ENCODE data around the gene PCDHB6. TPM values are rescaled to one million over a fixed set of nuclear protein-coding genes. Genes with fewer than 3 reads are reported as not detected.
"Not testable (repeated sequence)": the region's sequence is repeated elsewhere in the genome, so short reads cannot be mapped to it uniquely, and the experiment has no call there.

The PCDHB6 gene
- total RNA-seq, 2 donors from 2014 or later, result 0.11 to 0.15 TPM

GRCh38 chr5:141180313-141180712, 30.5 kb downstream of the PCDHB6 start:
- Histone ChIP-seq H3K9me3 (no peaks in the 10 kb centered on the region), H3K9ac (ENCODE audit: low read depth in 2 of 2, low read length in 2 of 2) (no peak overlapping the region), H3K36me3 (no peaks in the 10 kb centered on the region), H3K27me3 (no peaks in the 10 kb centered on the region), H3K27ac (no peak overlapping the region), H3K4me1 (no peaks in the 10 kb centered on the region), H3K4me3 (no peak overlapping the region)
- DNase-seq, result no peak
- intact Hi-C loops (cut with DNase I), result no loop called here
- TF ChIP-seq CTCF (IDR thresholded peaks at IDR 0.05), result no peak

DNA sequence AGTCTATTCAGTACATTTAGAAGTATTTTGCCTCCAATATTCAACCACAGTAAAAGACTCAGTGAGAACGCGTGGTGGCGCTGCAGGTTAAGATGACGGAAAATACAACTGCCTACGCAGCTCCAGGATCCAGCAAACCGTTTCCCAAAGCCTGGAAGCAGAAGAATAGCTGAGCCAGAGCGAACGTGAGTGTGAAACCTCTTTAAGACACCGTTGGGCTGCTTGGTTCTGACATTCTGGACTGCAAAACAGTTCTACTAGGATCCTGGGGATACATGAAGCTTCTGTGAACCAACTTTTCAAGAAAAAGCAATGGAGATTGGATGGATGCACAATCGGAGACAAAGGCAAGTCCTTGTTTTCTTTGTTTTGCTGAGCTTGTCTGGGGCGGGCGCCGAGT, 32.4 kb downstream of the PCDHB6 start, which contains the start of gene PCDHB16:
Gene PCDHB16, plus strand, starts transcription at position 140 of the 400 bp plus-strand sequence. Its CDS starts 173 bp downstream, at position 313.
- Histone ChIP-seq H3K4me3 (no peak within 1 kb of the TSS), H3K4me1 (no peaks in the 10 kb centered on the region), H3K9me3 (no peaks in the 10 kb centered on the region), H3K27me3 (no peaks in the 10 kb centered on the region), H3K36me3 (no peaks in the 10 kb centered on the region), H3K9ac (ENCODE audit: low read depth in 2 of 2, low read length in 2 of 2) (no peak within 1 kb of the TSS), H3K27ac (no peak within 1 kb of the TSS)
- intact Hi-C loops (cut with DNase I), result no loop called here
- TF ChIP-seq CTCF (IDR thresholded peaks at IDR 0.05), result no peak
- no peak for DNase-seq

DNA sequence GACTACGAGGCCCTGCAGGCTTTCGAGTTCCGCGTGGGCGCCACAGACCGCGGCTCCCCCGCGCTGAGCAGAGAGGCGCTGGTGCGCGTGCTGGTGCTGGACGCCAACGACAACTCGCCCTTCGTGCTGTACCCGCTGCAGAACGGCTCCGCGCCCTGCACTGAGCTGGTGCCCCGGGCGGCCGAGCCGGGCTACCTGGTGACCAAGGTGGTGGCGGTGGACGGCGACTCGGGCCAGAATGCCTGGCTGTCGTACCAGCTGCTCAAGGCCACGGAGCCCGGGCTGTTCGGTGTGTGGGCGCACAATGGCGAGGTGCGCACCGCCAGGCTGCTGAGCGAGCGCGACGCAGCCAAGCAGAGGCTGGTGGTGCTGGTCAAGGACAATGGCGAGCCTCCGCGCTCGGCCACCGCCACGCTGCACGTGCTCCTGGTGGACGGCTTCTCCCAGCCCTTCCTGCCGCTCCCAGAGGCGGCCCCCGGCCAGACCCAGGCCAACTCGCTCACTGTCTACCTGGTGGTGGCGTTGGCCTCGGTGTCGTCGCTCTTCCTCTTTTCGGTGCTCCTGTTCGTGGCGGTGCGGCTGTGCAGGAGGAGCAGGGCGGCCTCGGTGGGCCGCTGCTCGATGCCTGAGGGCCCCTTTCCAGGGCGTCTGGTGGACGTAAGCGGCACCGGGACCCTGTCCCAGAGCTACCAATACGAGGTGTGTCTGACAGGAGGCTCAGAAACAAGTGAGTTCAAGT, 34.4 kb downstream of the PCDHB6 start:
- intact Hi-C loops (cut with DNase I); H3K27me3 ChIP-seq; H3K27ac ChIP-seq; H3K4me3 ChIP-seq; DNase-seq; H3K36me3 ChIP-seq; H3K9me3 ChIP-seq; H3K4me1 ChIP-seq; H3K9ac ChIP-seq (ENCODE audit: low read depth in 2 of 2, low read length in 2 of 2): not testable (repeated sequence)

DNA sequence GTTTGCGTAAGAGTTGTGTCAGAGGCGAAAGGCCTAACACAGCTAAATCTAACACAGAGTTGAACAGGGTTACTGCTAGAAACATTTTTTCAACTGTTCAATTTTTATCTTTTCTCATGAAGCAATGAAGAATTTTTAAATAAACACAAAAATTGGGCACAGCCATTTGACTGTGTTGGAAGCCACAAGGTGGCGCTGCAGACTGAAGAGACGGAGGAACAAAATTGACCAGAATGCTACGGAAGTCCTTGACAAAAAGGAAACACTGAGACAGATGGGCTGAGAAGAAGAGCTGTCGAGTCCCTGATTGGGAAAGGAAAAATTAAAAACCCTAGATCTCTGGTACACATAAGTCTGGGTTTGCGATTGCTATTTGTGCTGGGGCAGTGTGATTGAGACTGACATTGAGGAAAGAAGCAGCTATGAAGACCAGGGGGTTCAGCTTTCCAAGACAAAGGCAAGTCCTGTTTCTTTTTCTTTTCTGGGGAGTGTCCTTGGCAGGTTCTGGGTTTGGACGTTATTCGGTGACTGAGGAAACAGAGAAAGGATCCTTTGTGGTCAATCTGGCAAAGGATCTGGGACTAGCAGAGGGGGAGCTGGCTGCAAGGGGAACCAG, 37.1 kb downstream of the PCDHB6 start, which contains the start of gene PCDHB9:
Gene PCDHB9, plus strand, starts transcription at position 265 of the 616 bp plus-strand sequence. Its CDS starts 158 bp downstream, at position 423.
- H3K4me3 ChIP-seq, result no peak within 1 kb of the TSS
- no peak for DNase-seq
- H3K9me3 ChIP-seq, result no peaks in the 10 kb centered on the region
- intact Hi-C loops (cut with DNase I), result no loop called here
- H3K27ac ChIP-seq, result no peak within 1 kb of the TSS
- no peaks in the 10 kb centered on the region for H3K4me1 ChIP-seq
- H3K36me3 ChIP-seq, result no peaks in the 10 kb centered on the region
- no peak within 1 kb of the TSS for H3K9ac ChIP-seq (ENCODE audit: low read depth in 2 of 2, low read length in 2 of 2)
- no peak for TF ChIP-seq CTCF (IDR thresholded peaks at IDR 0.05)
- no peaks in the 10 kb centered on the region for H3K27me3 ChIP-seq

GRCh38 chr5:141188682-141189081, 38.8 kb downstream of the PCDHB6 start:
- intact Hi-C loops (cut with DNase I), result not testable (repeated sequence)

GRCh38 chr5:141189131-141189530, 39.3 kb downstream of the PCDHB6 start:
- H3K36me3 ChIP-seq; DNase-seq; H3K27ac ChIP-seq; H3K9me3 ChIP-seq; intact Hi-C loops (cut with DNase I); H3K9ac ChIP-seq (ENCODE audit: low read depth in 2 of 2, low read length in 2 of 2); H3K4me1 ChIP-seq; H3K27me3 ChIP-seq; H3K4me3 ChIP-seq: not testable (repeated sequence)

More at GRCh38 chr5:141188682-141189081, 38.8 kb downstream of the PCDHB6 start:
- not testable (repeated sequence) for H3K27me3 ChIP-seq; H3K4me3 ChIP-seq; H3K9ac ChIP-seq (ENCODE audit: low read depth in 2 of 2, low read length in 2 of 2); H3K36me3 ChIP-seq; H3K27ac ChIP-seq; H3K4me1 ChIP-seq; H3K9me3 ChIP-seq; DNase-seq
